Activated naive CD8-positive, alpha-beta T cell (primary cell): Measurements from ENCODE around the gene TUBA4A.
"Not testable (repeated sequence)": the region's sequence is repeated elsewhere in the genome, so short reads cannot be mapped to it uniquely, and the experiment has no call there.

ENCODE experiments used
- H3K27ac Mint-ChIP-seq: one replicate; pipeline ENCODE4 v1.8.0; 2021; ENCODE audit warnings: mixed read lengths
- H3K27me3 Mint-ChIP-seq: one replicate; pipeline ENCODE4 v1.8.0; 2021; ENCODE audit warnings: mixed read lengths
- H3K36me3 Mint-ChIP-seq: one replicate; pipeline ENCODE4 v1.8.0; 2021; ENCODE audit warnings: mixed read lengths
- H3K4me1 Mint-ChIP-seq: one replicate; pipeline ENCODE4 v1.8.0; 2021; ENCODE audit warnings: low read depth, mixed read lengths
- H3K4me3 Mint-ChIP-seq: one replicate; pipeline ENCODE4 v1.8.0; 2021; ENCODE audit warnings: mild to moderate bottlenecking, mixed read lengths
- H3K9me3 Mint-ChIP-seq: one replicate; pipeline ENCODE4 v1.8.0; 2021; ENCODE audit warnings: low read depth, mixed read lengths

Gene TUBA4A

DNA sequence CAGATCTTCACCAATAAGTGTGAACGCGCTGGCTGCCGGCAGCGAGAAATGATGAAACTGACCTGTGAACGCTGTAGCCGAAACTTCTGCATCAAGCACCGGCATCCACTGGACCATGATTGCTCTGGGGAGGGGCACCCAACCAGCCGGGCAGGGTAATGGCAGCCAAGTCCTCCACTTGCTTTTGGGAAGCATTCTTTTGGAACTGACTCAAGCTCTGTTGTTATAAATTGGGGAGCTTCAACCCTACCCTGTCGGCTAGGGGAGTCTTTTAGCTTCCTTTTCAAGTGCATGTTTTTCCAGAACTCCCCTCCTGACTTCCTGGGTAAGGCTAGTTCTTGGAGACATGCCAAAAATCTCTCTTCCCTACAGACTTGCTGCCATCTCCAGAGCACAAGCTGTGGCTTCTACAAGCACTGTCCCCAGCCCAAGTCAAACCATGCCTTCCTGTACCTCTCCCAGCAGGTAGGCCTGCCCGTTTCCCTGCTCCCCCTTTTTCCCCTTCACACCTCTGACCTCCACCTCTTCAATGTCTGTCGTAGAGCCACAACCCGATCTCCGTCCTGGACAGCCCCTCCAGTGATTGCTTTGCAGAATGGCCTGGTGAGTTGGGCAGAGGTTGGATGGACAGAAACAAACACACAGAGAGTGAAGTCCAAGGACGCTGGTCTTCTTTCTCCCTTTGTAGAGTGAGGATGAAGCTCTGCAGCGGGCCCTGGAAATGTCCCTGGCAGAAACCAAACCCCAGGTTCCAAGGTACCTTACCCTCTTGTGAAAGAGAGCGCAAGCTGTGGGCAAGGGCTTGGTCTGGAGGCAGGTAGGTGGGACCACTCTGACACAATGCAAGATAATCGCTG lies 45.6 kb downstream of the TUBA4A start:
- peaks cover 4% of the 10 kb centered on the region for H3K36me3 Mint-ChIP-seq
- H3K4me3 Mint-ChIP-seq = peak overlapping the region; percentile 94
- H3K4me1 Mint-ChIP-seq = peaks cover 49% of the 10 kb centered on the region

DNA sequence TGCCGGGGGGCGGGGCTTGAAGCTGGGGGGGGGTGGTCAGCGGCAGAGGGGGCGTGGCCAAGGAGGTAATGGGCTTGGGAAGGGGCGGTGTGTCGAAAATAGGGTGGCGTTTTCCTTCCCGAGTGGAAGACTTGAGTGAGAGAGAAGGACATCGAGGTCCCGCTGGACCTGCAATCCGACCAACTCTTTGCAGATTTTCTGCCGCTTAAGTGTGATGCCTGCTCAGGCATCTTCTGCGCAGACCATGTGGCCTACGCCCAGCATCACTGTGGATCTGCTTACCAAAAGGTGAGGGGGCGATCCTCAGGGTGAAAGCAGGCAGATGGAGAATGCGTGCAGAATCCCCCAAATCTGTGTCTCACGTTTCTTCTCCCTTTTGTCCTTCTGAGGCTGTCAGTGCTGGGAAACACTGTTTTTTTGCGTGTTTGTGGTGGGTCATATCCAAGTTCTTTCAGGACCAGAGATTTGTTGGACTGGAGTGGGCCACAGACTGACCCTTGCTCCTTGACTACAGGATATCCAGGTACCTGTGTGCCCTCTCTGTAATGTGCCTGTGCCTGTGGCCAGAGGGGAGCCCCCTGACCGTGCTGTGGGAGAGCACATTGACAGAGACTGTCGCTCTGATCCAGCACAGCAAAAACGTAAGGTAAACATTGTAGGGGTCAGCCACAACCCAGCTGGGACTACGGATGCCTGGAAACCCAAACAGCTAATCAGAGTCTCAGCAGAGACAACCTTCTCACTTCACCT lies 46.4 kb downstream of the TUBA4A start:
- H3K36me3 Mint-ChIP-seq = peaks cover 4% of the 10 kb centered on the region

More for the DNA sequence above, 45.6 kb downstream of the TUBA4A start:
- no peaks in the 10 kb centered on the region for H3K9me3 Mint-ChIP-seq
- no peaks in the 10 kb centered on the region for H3K27me3 Mint-ChIP-seq
- H3K27ac Mint-ChIP-seq = peak overlapping the region; percentile 88

GRCh38 chr2:219206328-219207133 lies 47.2 kb downstream of the TUBA4A start, which contains the start of gene ZFAND2B:
Gene ZFAND2B (plus strand): TSS chr2:219206782. CDS start chr2:219206988, 206 bp downstream.
- Mint-ChIP-seq H3K36me3 (peaks cover 4% of the 10 kb centered on the region), H3K27me3 (no peaks in the 10 kb centered on the region), H3K4me1 (peaks cover 49% of the 10 kb centered on the region), H3K4me3 (peak within 1 kb of the TSS; percentile 94), H3K27ac (peak within 1 kb of the TSS; percentile 96), H3K9me3 (no peaks in the 10 kb centered on the region)

More for the DNA sequence above, 46.4 kb downstream of the TUBA4A start:
- Mint-ChIP-seq H3K4me3 (peak overlapping the region; percentile 94), H3K27ac (peak overlapping the region; percentile 81), H3K9me3 (no peaks in the 10 kb centered on the region), H3K4me1 (peaks cover 49% of the 10 kb centered on the region), H3K27me3 (no peaks in the 10 kb centered on the region)

GRCh38 chr2:219205981-219206327 lies 47.8 kb downstream of the TUBA4A start:
- no peaks in the 10 kb centered on the region for H3K9me3 Mint-ChIP-seq
- peaks cover 4% of the 10 kb centered on the region for H3K36me3 Mint-ChIP-seq

DNA sequence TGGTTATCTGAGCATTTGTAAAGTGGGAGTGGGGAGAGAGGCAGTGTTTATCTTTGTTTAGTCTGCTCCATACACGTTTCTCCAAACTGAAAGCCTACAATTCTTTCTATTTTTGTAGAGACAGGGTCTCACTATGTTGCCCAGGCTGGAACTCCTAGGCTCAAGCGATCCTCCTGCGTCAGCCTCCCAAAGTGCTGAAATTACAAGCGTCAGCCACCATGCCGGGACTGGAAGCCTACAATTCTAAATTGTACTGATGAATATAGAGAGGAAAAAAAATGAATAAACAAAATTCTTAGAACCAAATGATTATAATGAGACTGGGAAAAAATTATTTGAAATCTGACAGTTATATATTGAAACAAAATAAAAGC lies 48.6 kb downstream of the TUBA4A start:
- H3K4me1 Mint-ChIP-seq = peaks cover 46% of the 10 kb centered on the region
- no peaks in the 10 kb centered on the region for H3K9me3 Mint-ChIP-seq
- H3K27me3 Mint-ChIP-seq = no peaks in the 10 kb centered on the region
- peak overlapping the region; percentile 73 for H3K27ac Mint-ChIP-seq
- peaks cover 4% of the 10 kb centered on the region for H3K36me3 Mint-ChIP-seq
- peak overlapping the region; percentile 94 for H3K4me3 Mint-ChIP-seq

More at GRCh38 chr2:219205981-219206327, 47.8 kb downstream of the TUBA4A start:
- Mint-ChIP-seq H3K4me1 (peaks cover 45% of the 10 kb centered on the region), H3K27ac (peak overlapping the region; percentile 96), H3K27me3 (no peaks in the 10 kb centered on the region), H3K4me3 (peak overlapping the region; percentile 94)

DNA sequence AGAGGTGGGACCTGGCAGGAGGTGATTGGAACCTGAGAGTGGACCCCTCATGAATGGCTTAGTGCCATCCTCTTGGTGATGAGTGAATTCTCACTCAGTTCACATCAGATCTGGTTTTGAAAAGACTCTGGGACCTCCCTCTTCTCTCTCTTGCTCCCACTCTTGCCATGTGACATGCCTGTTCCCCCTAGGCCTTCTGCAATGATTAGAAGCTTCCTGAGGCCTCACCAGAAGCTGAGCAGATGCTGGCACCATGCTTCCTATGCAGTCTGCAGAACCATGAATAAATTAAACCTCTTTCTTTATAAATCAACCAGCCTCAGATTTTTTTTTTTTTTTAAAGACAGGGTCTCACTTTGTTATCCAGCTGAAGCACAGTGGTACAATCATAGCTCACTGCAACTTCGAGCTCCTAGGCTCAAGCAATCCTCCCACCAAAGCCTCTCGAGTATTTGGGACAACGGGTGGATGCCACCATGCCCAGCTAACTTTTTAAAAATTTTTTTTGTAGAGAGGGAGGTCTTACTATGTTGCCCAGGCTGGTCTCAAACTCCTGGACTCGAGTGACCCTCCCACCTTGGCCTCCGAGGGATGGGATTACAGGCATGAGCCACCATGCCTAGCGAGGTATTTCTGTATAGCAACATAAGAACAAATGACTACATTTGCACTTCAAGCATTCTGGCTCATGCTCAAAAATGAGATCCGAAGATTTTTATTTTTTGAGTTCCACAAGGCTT lies 49.1 kb downstream of the TUBA4A start:
- Mint-ChIP-seq H3K4me1 (peaks cover 44% of the 10 kb centered on the region), H3K4me3 (no peak overlapping the region), H3K36me3 (peaks cover 4% of the 10 kb centered on the region), H3K27me3 (no peaks in the 10 kb centered on the region), H3K27ac (peak overlapping the region; percentile 73), H3K9me3 (no peaks in the 10 kb centered on the region)

DNA sequence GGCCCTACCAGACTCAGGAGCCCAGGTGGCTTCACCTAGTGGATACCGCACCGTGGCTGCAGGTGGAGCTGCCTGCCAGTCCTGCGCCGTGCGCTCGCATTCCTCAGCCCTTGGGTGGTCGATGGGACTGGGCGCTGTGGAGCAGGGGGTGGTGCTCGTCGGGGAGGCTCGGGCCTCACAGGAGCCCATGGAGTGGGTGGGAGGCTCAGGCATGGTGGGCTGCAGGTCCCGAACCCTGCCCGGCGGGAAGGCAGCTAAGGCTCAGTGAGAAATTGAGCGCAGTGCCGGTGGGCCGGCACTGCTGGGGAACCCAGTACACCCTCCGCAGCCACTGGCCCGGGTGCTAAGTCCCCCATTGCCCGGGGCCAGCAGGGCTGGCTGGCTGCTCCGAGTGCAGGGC lies 52.4 kb downstream of the TUBA4A start:
- not testable (repeated sequence) for H3K9me3 Mint-ChIP-seq, H3K27me3 Mint-ChIP-seq, H3K27ac Mint-ChIP-seq, H3K36me3 Mint-ChIP-seq, H3K4me3 Mint-ChIP-seq
- peaks cover 33% of the 10 kb centered on the region for H3K4me1 Mint-ChIP-seq

DNA sequence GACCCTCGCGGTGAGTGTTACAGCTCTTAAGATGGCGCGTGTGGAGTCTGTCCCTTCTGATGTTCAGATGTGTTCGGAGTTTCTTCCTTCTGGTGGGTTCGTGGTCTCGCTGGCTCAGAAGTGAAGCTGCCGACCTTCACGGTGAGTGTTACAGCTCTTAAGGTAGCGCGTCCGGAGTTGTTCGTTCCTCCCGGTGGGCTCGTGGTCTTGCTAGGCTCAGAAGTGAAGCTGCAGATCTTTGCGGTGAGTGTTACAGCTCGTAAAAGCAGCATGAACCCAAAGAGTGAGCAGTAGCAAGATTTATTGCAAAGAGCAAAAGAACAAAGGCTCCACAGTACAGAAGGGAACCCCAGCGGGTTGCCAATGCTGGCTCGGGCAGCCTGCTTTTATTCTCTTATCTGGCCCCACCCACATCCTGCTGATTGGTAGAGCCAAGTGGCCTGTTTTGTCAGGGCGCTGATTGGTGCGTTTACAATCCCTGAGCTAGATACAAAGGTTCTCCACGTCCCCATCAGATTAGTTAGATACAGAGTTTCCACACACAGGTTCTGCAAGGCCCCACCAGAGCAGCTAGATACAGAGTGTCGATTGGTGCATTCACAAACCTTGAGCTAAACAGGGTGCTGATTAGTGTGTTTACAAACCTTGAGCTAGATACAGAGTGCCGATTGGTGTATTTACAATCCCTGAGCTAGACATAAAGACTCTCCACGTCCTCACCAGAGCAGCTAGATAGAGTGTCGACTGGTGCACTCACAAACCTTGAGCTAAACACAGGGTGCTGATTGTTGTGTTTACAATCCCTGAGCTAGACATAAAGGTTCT lies 53.0 kb downstream of the TUBA4A start:
- not testable (repeated sequence) for H3K9me3 Mint-ChIP-seq, H3K27me3 Mint-ChIP-seq, H3K36me3 Mint-ChIP-seq
- H3K4me1 Mint-ChIP-seq = peaks cover 29% of the 10 kb centered on the region
- peak overlapping the region; percentile 89 for H3K4me3 Mint-ChIP-seq
- peak overlapping the region; percentile 94 for H3K27ac Mint-ChIP-seq
